ENCODE measurements around the gene FZD2. TPM values are rescaled to one million over a fixed set of nuclear protein-coding genes. Genes with fewer than 3 reads are reported as not detected.

The FZD2 gene
- total RNA-seq, 1 donor from 2014 or later: 3.7 TPM

- no peak for DNase-seq (ENCODE audit: low spot score in 2 of 2)
- no peak for FAIRE-seq
These were observed 47.6 kb downstream of the FZD2 start for GRCh38 chr17:44604768-44605485.

- no peak for DNase-seq (ENCODE audit: low spot score in 2 of 2)
- FAIRE-seq: no peak
These were observed 49.4 kb downstream of the FZD2 start for GRCh38 chr17:44606658-44607057.

DNA sequence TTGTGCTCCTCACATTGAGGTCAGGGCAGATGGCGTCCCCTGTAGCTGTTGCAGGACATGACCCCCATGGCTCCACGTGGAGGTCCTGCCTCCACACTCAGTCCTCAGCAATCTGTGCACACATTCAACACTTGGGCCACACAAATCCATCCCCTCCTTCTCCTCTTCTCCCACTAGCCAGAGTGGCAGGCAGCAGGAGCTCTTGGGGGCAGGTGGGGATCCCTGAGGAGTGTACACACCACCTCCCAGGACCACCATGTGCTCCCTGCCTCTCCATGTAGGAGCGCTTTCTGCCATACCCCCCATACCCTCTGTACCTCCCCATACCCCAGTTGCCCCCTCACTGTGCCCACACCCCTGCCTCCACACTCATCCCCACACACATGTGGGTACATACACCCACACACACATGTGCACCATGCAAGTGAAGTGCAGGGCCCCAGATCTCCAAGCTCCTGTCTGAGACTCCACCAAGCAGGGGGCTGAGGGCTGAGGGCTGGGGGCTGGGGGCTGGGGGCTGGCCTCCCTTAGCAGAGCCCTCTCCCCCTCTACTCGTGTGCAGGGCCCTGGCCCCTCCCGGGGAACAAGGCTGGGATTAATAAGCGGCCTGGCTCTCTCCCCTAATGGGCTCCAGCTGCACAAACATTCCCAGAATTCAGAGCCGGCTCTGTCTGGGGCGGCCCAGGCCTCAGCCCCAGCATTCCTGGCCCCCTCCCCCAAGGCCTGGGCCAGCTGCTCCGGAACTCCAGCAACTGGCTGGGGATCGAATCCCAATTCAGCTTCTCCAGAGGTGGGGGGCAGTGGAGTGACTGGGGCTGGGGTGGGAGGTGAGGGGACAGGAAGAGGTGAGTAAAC is 50.8 kb downstream of the FZD2 start:
- no peak for DNase-seq (ENCODE audit: low spot score in 2 of 2)
- no peak for FAIRE-seq

- FAIRE-seq (no peak), DNase-seq (ENCODE audit: low spot score in 2 of 2) (no peak)
These were observed 51.6 kb downstream of the FZD2 start for GRCh38 chr17:44608727-44609435.

GRCh38 chr17:44610331-44610730 is 53.0 kb downstream of the FZD2 start:
- DNase-seq (ENCODE audit: low spot score in 2 of 2): no peak

More at GRCh38 chr17:44610331-44610730, 53.0 kb downstream of the FZD2 start:
- FAIRE-seq: no peak

Other genes with a start within 250 kb of the FZD2 start
- 123 TPM for gene RUNDC3A, start 248.9 kb upstream of the FZD2 start, total RNA-seq
- 30.2 TPM for gene SLC25A39, start 232.7 kb upstream of the FZD2 start, total RNA-seq
- 44.0 TPM for gene GRN, start 212.2 kb upstream of the FZD2 start, total RNA-seq
- gene FAM171A2, start 193.6 kb upstream of the FZD2 start, total RNA-seq: 60.7 TPM
- 0.82 TPM for gene ITGA2B, start 167.8 kb upstream of the FZD2 start, total RNA-seq
- gene GPATCH8, start 54.1 kb upstream of the FZD2 start, total RNA-seq: 21.6 TPM
- gene MEIOC, start 99.0 kb downstream of the FZD2 start, total RNA-seq: 0.41 TPM
- 43.6 TPM for gene CCDC43, start 132.3 kb downstream of the FZD2 start, total RNA-seq
- gene DBF4B, start 151.2 kb downstream of the FZD2 start, total RNA-seq: 3.3 TPM
- 14.7 TPM for gene ADAM11, start 201.5 kb downstream of the FZD2 start, total RNA-seq

Measured in frontal cortex (tissue), 4 donors.